ENCODE data around the gene MAP3K9. TPM values are rescaled to one million over a fixed set of nuclear protein-coding genes. Genes with fewer than 3 reads are reported as not detected.
A peak's percentile ranks its signal among the peaks of the same experiment; 100 is the strongest.

The MAP3K9 gene
- total RNA-seq, 1 donor from 2014 or later: 20.1 TPM

DNA sequence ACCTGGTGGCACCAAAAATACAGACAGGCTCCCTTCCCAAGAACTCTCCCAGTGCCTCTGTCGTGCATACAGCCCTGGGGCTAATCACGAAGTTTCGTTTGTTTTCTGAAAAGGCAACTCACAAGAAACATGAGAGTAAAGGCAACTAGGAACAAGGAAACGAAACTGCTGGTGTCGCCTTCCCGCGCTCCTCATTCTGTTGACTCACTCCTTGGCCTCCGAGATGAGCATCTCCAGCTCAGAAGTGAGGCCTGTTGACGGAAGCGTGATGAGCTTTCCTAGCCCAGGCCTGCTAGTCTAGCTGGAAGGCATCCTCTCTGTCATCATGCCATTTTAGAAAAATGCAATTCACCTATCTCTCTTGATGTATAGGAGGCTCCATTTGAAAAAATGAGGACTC, 117.1 kb downstream of the MAP3K9 start:
- peak; percentile 92 for ATAC-seq

- peak; percentile 81 for ATAC-seq
These were observed 123.7 kb downstream of the MAP3K9 start for GRCh38 chr14:70685474-70686197.

GRCh38 chr14:70683983-70684382, 125.3 kb downstream of the MAP3K9 start:
- ATAC-seq: no peak

GRCh38 chr14:70680748-70681147, 128.6 kb downstream of the MAP3K9 start:
- no peak for ATAC-seq

GRCh38 chr14:70677341-70677740, 132.0 kb downstream of the MAP3K9 start:
- ATAC-seq: no peak

Other genes with a start within 250 kb of the MAP3K9 start
- gene MED6, start 208.9 kb downstream of the MAP3K9 start, total RNA-seq: 22.2 TPM
- 40.5 TPM for gene TTC9, start 167.6 kb downstream of the MAP3K9 start, total RNA-seq
- gene PCNX1, start 97.9 kb upstream of the MAP3K9 start, total RNA-seq: 22.9 TPM

Measured in esophagus mucosa (tissue), 1 donor.